Brain microvascular endothelial cell (primary cell): Measurements from ENCODE around the gene CDH4.

ENCODE experiments used
- DNase-seq: peaks from one replicate; pipeline ENCODE4 v3.0.0-alpha.2; 2020
- H3K27ac ChIP-seq: fragments of 250-450 bp; sonication (Bioruptor Pico); 2 replicates; pipeline ENCODE4 v1.5.1; 2020; ENCODE audit warnings: mild to moderate bottlenecking, moderate library complexity
- H3K27me3 ChIP-seq: fragments of 250-450 bp; sonication (Bioruptor Pico); replicated peaks from 2 replicates; pipeline ENCODE4 v1.5.1; 2020; ENCODE audit warnings: mild to moderate bottlenecking
- H3K36me3 ChIP-seq: fragments of 250-450 bp; sonication (Bioruptor Pico); replicated peaks from 2 replicates; pipeline ENCODE4 v1.5.1; 2020; ENCODE audit warnings: mild to moderate bottlenecking
- H3K4me3 ChIP-seq: 2 replicates; pipeline ENCODE4 v1.5.1; 2011; ENCODE audit warnings: low read depth, mild to moderate bottlenecking, control low read depth, low read length, moderate library complexity
- in situ Hi-C: cut with HindIII; loops from 2 replicates; pipeline ENCODE4 v1.10.0; 2017; ENCODE audit warnings: low sequenced_read_pairs, low pct_ligation_motif_present
- TF ChIP-seq, protein P1 (sequence below): IDR thresholded peaks from 2 replicates; pipeline ENCODE4 v1.5.1; 2011; ENCODE audit warnings: low read depth, mild to moderate bottlenecking, moderate library complexity, low read length, control low read depth, inconsistent platforms; ENCODE audit errors: missing control alignments

CDH4 gene

DNA sequence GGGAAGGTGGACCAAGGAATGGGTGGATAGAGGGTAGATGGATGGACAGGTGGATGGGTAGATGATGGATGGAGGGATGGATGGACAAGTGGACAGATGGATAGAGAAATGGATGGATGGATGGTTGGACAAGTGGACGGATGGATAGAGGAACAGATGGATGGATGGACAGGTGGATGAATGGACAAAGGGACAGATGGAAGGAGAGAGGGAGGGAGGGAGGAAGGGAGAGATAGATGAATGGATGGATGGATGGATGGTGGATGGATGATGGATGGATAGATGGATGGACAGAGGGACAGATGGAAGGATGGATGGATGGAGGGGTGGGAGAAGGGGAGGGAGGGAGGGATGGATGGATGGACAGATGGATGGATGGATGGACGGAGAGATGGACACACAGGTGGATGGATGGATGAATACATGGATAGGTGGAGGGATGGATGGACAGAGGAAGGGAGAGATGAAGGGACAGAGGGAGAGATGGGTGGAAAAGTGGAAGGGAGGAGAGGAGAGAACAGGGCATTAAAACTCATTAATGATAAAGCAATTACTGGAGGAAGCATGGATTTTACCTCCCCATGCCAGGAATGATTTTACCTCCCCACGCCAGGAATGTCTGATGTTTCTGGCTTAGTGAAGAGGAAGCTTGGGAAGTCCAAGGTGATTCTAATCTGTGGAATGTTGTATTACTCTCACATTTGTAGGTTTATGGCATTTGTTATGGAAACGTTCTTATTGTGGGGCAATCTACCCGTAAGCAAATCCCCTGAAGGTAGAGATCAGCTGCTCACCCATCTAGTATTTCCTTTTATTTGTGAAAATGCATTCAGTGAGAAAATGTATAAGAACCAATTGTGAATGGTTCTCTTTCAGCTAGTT lies 430.3 kb downstream of the CDH4 start:
- Histone ChIP-seq H3K27ac (no peak overlapping the region), H3K27me3 (no peaks in the 10 kb centered on the region), H3K36me3 (no peaks in the 10 kb centered on the region), H3K4me3 (no peak overlapping the region)
- TF ChIP-seq, protein P1, sequence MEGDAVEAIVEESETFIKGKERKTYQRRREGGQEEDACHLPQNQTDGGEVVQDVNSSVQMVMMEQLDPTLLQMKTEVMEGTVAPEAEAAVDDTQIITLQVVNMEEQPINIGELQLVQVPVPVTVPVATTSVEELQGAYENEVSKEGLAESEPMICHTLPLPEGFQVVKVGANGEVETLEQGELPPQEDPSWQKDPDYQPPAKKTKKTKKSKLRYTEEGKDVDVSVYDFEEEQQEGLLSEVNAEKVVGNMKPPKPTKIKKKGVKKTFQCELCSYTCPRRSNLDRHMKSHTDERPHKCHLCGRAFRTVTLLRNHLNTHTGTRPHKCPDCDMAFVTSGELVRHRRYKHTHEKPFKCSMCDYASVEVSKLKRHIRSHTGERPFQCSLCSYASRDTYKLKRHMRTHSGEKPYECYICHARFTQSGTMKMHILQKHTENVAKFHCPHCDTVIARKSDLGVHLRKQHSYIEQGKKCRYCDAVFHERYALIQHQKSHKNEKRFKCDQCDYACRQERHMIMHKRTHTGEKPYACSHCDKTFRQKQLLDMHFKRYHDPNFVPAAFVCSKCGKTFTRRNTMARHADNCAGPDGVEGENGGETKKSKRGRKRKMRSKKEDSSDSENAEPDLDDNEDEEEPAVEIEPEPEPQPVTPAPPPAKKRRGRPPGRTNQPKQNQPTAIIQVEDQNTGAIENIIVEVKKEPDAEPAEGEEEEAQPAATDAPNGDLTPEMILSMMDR = no peak
- in situ Hi-C loops = no loop called here
- DNase-seq = no peak

GRCh38 chr20:61682996-61683681 lies 431.1 kb downstream of the CDH4 start:
- no peak overlapping the region for H3K4me3 ChIP-seq
- no peaks in the 10 kb centered on the region for H3K27me3 ChIP-seq
- in situ Hi-C loops = no loop called here
- TF ChIP-seq, protein P1 = no peak
- H3K36me3 ChIP-seq = no peaks in the 10 kb centered on the region
- DNase-seq = no peak
- H3K27ac ChIP-seq = no peak overlapping the region

GRCh38 chr20:61683721-61684120 lies 431.7 kb downstream of the CDH4 start:
- no peak overlapping the region for H3K4me3 ChIP-seq
- H3K36me3 ChIP-seq = no peaks in the 10 kb centered on the region
- TF ChIP-seq, protein P1 = no peak
- H3K27me3 ChIP-seq = no peaks in the 10 kb centered on the region
- DNase-seq = no peak
- in situ Hi-C loops = no loop called here
- H3K27ac ChIP-seq = no peak overlapping the region

DNA sequence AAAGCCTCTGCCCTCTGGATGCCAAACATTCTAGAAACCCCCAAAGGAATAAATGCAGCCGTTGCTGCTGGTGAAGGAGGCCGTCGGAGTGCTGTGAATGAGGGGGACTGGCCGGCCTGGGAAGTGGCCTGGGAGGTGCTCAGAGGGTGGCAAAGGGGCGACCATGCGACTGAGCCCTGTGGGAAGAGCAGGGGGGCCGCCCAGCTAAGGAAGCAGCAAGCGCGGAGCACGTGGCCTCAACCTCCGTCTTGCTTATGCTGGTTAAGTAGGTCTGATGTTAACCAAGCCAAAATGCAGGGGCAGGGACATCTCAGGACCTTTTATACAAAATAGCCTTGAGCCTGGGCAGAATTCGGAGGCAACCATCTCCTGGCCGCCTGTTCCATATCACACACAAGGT lies 432.1 kb downstream of the CDH4 start:
- Histone ChIP-seq H3K27me3 (no peaks in the 10 kb centered on the region), H3K27ac (no peak overlapping the region), H3K4me3 (no peak overlapping the region), H3K36me3 (no peaks in the 10 kb centered on the region)
- no peak for DNase-seq
- TF ChIP-seq, protein P1 = no peak
- in situ Hi-C loops = no loop called here

DNA sequence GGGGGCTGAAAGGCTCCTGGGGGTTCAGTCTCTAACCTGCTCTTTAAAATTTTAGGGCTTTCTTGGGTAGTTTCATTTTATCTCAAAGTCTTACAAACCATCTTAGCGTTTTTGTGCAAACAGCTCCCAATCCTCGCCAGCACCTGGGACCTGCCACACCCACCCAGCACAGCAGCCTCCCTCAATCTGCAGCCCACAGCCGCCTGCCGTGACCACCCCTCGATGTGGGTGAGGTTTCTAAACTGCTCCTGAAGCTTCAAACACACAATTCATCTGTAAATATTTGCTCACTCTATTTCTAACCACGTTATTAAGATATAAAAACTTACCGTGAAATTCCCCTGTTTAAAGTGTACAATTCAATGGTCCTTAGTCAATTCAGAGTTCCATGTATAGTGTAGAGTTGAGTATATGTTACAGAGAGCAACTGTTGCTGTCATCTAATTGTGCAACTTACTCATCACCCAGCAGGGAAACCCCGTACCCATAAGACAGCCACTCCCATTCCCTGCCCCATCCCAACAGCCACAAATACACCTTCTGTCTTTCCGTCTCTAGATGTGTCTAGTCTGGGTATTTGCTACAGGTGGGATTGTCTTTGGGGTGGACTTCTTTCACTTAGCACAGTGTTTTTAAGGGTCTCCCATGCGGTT lies 432.6 kb downstream of the CDH4 start:
- DNase-seq = no peak
- Histone ChIP-seq H3K36me3 (no peaks in the 10 kb centered on the region), H3K27me3 (no peaks in the 10 kb centered on the region), H3K4me3 (no peak overlapping the region), H3K27ac (no peak overlapping the region)
- in situ Hi-C loops = no loop called here
- TF ChIP-seq, protein P1 = no peak
